Upper lobe of right lung (tissue), 1 donor: Measurements from ENCODE around the gene ARPC1B. TPM values are rescaled to one million over a fixed set of nuclear protein-coding genes. Genes with fewer than 3 reads are reported as not detected.
"Not testable (repeated sequence)": the region's sequence is repeated elsewhere in the genome, so short reads cannot be mapped to it uniquely, and the experiment has no call there.

Experiments used
- ATAC-seq: fragments of 200-7000 bp; cut with Tn5 transposase; one replicate; pipeline ENCODE4 v1.9.1; 2020; ENCODE audit warnings: mild to moderate bottlenecking, moderate library complexity
- DNase-seq: peaks from one replicate; pipeline ENCODE4 v3.0.0-alpha.2; 2020
- H3K27ac ChIP-seq: fragments of 200-600 bp; one replicate; pipeline ENCODE4 v1.8.0; 2022
- H3K27me3 ChIP-seq: fragments of 200-600 bp; one replicate; pipeline ENCODE4 v1.8.0; 2022; ENCODE audit warnings: mild to moderate bottlenecking
- H3K36me3 ChIP-seq: fragments of 200-600 bp; one replicate; pipeline ENCODE4 v1.8.0; 2022
- H3K4me1 ChIP-seq: fragments of 200-600 bp; one replicate; pipeline ENCODE4 v1.8.0; 2022
- H3K4me3 ChIP-seq: fragments of 200-600 bp; one replicate; pipeline ENCODE4 v1.8.0; 2022; ENCODE audit warnings: mild to moderate bottlenecking
- H3K9me3 ChIP-seq: fragments of 200-600 bp; one replicate; pipeline ENCODE4 v1.8.0; 2022
- CTCF ChIP-seq: fragments of 200-600 bp; IDR thresholded peaks from one replicate; pipeline ENCODE4 v1.8.0; 2022; ENCODE audit warnings: antibody characterized with exemption
- intact Hi-C: fragments of 100-400 bp; cut with DNase I; formaldehyde crosslinking; loops from one replicate; pipeline ENCODE4 v1.11.0; 2022
- total RNA-seq: library from RNA; stranded (reverse); fragmentation: NEBNext Ultra II Directional; extraction: Animal tissue kit (Norgen Biotek cat#: 25700); gene quantifications from one replicate; pipeline ENCODE4 v1.2.1, GENCODE V29; 2021
- donor health status: DM: no; HTN: yes; CAD: no; lungs with severe emphysema.

ARPC1B gene
- total RNA-seq, 1 donor from 2014 or later = 219 TPM

GRCh38 chr7:99415513-99416127 is 41.1 kb downstream of the ARPC1B start:
- not testable (repeated sequence) for H3K27me3 ChIP-seq, ATAC-seq, H3K4me1 ChIP-seq, H3K9me3 ChIP-seq, DNase-seq, H3K4me3 ChIP-seq, H3K27ac ChIP-seq
- intact Hi-C loops = loop anchor here (10.0 kb wide), 1 partner anchor 51 kb away; no protein-coding TSS in a partner anchor
- TF ChIP-seq CTCF = peak; percentile 68
- peaks cover 100% of the 10 kb centered on the region for H3K36me3 ChIP-seq

DNA sequence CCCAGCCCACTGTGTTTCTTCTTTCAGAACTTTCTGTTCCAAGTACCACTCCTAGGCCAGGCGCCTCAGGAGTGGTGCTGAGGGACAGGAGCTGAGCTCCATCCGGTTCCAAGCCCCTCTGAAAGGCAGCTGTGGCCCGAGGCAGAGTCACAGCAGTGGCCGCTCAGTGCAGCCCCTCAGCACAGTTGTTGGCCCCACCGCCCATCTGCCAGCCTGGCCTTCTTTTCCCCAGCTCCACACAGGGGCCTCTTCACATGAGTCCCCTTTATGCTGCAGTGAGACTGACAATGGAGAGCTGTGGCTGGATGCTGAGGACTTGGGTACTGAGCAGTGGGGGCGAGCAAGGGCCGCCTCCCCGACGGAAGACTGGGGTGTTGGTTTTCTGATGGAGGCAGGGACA is 43.7 kb downstream of the ARPC1B start:
- Histone ChIP-seq H3K4me3 (no peak overlapping the region), H3K36me3 (peaks cover 98% of the 10 kb centered on the region), H3K9me3 (no peaks in the 10 kb centered on the region), H3K4me1 (no peaks in the 10 kb centered on the region), H3K27ac (no peak overlapping the region), H3K27me3 (no peaks in the 10 kb centered on the region)
- intact Hi-C loops = loop anchor here (10.0 kb wide), 1 partner anchor 53 kb away; no protein-coding TSS in a partner anchor
- TF ChIP-seq CTCF = no peak
- peak; percentile 8 for ATAC-seq
- DNase-seq = no peak

GRCh38 chr7:99419323-99420021 is 44.9 kb downstream of the ARPC1B start:
- DNase-seq = no peak
- H3K4me1 ChIP-seq = no peaks in the 10 kb centered on the region
- peaks cover 97% of the 10 kb centered on the region for H3K36me3 ChIP-seq
- TF ChIP-seq CTCF = no peak
- H3K9me3 ChIP-seq = no peaks in the 10 kb centered on the region
- intact Hi-C loops = loop anchor here (10.0 kb wide), 1 partner anchor 55 kb away; no protein-coding TSS in a partner anchor
- H3K27me3 ChIP-seq = no peaks in the 10 kb centered on the region
- H3K27ac ChIP-seq = no peak overlapping the region
- H3K4me3 ChIP-seq = no peak overlapping the region
- no peak for ATAC-seq

GRCh38 chr7:99420213-99420612 is 45.7 kb downstream of the ARPC1B start:
- no peak for TF ChIP-seq CTCF
- H3K27ac ChIP-seq = no peak overlapping the region
- peaks cover 97% of the 10 kb centered on the region for H3K36me3 ChIP-seq
- intact Hi-C loops = no loop called here
- no peak overlapping the region for H3K4me3 ChIP-seq
- no peaks in the 10 kb centered on the region for H3K4me1 ChIP-seq
- no peak for DNase-seq
- no peaks in the 10 kb centered on the region for H3K9me3 ChIP-seq
- no peak for ATAC-seq
- no peaks in the 10 kb centered on the region for H3K27me3 ChIP-seq

DNA sequence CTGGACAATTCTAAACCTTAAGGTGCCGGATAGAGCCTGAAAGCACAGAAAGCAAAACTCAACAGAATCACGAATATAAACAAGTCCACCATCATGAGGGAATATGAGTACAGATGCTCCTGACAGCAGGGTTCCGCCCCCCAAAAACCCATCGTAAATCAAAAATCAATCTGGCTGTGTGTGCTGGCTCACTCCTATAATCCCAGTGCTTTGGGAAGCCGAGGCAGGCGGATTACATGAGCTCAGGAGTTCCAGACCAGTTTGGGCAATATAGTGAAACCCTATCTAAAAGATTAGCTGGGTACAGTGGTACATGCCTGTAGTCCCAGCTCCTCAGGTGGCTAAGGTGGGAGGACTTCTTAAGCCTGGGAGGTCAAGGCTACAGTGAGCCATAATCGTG is 46.5 kb downstream of the ARPC1B start:
- no peak overlapping the region for H3K4me3 ChIP-seq
- TF ChIP-seq CTCF = no peak
- peaks cover 94% of the 10 kb centered on the region for H3K36me3 ChIP-seq
- no peak for ATAC-seq
- intact Hi-C loops = no loop called here
- DNase-seq = no peak
- H3K4me1 ChIP-seq = no peaks in the 10 kb centered on the region
- H3K9me3 ChIP-seq = no peaks in the 10 kb centered on the region
- no peaks in the 10 kb centered on the region for H3K27me3 ChIP-seq
- H3K27ac ChIP-seq = no peak overlapping the region
